Thoracic aorta (tissue), 2 donors: ENCODE results near the gene SHLD3. TPM values are rescaled to one million over a fixed set of nuclear protein-coding genes. Genes with fewer than 3 reads are reported as not detected.
A peak's percentile ranks its signal among the peaks of the same experiment; 100 is the strongest.
"Not testable (repeated sequence)": the region's sequence is repeated elsewhere in the genome, so short reads cannot be mapped to it uniquely, and the experiment has no call there.

Experiments
- ATAC-seq: fragments of 150-250 bp; one replicate; pipeline ENCODE4 v1.8.0; 2017; ENCODE audit warnings: low read depth; ENCODE audit not compliant: insufficient number of reproducible peaks, low FRiP score
- DNase-seq: peaks from one replicate; pipeline ENCODE4 v3.0.0-alpha.2; 2020; ENCODE audit warnings: low spot score
- H3K27ac ChIP-seq, 2 donors: fragments of 200-600 bp; sonication (generic); 1 replicate in 1 of 2; 2 replicates in 1 of 2; pipeline ENCODE4 v1.5.1; 2016; ENCODE audit warnings: mild to moderate bottlenecking in 2 of 2, moderate library complexity in 2 of 2
- H3K27me3 ChIP-seq: fragments of 200-600 bp; sonication (generic); replicated peaks from 2 replicates; pipeline ENCODE4 v1.6.0; 2016; ENCODE audit warnings: mild to moderate bottlenecking; ENCODE audit not compliant: insufficient read depth
- H3K36me3 ChIP-seq: fragments of 200-600 bp; sonication (generic); one replicate; pipeline ENCODE4 v1.5.1; 2016
- H3K4me1 ChIP-seq, 2 donors: fragments of 200-600 bp; sonication (generic); 1 replicate in 1 of 2; 2 replicates in 1 of 2; pipeline versions ENCODE4 v1.5.1 to v1.6.0; 2016; ENCODE audit warnings: low read depth in 2 of 2, mild to moderate bottlenecking in 1 of 2; ENCODE audit not compliant: control insufficient read depth in 1 of 2
- H3K4me3 ChIP-seq: fragments of 200-600 bp; sonication (generic); 2 replicates; pipeline ENCODE4 v1.5.1; 2016; ENCODE audit warnings: mild to moderate bottlenecking
- H3K9me3 ChIP-seq: fragments of 200-600 bp; sonication (generic); 2 replicates; pipeline ENCODE4 v1.5.1; 2016
- total RNA-seq, 2 donors: library from RNA; depleted of rRNA; stranded (reverse); fragments of >200 nt; gene quantifications; one replicate each; pipeline versions ENCODE4 v1.1.0 to v1.2.3, GENCODE V29; 2016
- TF ChIP-seq, protein P1 (sequence below): fragments of 200-600 bp; sonication (generic); IDR thresholded peaks from one replicate; pipeline ENCODE4 v1.5.1; 2019; ENCODE audit warnings: antibody characterized with exemption

SHLD3 gene, protein sequence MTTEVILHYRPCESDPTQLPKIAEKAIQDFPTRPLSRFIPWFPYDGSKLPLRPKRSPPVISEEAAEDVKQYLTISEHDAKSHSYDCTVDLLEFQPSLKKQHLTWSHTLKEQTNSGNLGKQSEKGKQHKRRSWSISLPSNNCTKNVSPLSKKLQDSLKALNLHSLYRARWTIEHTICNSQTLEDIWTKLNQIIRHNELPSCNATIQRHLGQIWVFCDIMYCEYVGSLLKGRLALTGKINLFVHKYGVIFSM
- 1 to 10 TPM; 1.1 to 4.9 TPM for total RNA-seq

DNA sequence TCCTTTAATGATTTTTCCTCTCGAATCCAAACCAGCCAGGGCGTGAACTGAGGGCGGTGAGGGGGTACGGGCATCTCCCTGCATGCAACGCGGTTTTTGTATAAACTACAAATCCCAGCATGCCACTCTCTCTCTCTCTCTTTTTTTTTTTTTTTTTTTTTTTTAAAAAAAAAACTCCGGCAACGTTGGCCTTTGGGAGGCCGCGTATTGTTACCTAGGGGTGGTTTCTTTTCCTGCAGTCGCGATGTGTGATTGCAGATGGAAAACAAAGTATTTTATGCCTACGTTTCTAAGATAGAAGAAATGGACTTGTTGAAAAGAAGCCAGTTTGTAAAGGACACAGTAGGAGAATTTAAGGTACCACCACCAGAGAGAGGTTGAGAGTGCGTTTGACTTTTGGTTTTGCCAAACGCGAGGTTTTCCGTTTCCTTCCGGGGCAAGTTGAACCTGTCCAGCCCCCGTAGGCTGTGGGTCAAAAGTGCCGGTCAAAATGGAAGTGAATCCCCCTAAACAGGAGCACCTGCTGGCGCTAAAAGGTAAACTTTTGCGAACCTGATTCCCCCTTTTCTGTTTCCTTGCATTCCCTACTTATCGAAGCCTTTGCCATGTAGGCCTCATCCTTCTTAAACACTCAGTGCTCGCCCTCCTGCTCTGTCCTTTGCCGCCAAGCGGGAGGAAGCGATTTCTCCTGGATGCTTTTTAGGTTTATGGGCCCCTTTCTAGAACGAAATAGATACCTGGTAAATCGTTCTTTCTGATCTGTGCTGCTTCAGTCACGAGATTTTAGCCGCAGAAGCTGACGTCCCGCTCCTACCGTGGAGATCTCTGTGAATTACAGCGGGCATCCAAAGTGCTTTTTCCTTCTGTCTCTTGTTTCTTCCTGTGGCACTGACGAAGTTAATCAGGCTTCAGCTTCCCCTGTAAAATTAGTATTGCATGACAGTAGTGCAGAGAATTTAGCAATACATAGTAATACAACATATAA, at the start of gene SHLD3, which contains the start of gene TRAPPC13:
SHLD3 (plus strand) TSS at position 457 of the 985 bp plus-strand sequence. CDS start 4,561 bp downstream, outside the sequence.
TRAPPC13 (plus strand) TSS at position 457 of the 985 bp plus-strand sequence; CDS start at position 491, 34 bp downstream.
- TF ChIP-seq, protein P1, sequence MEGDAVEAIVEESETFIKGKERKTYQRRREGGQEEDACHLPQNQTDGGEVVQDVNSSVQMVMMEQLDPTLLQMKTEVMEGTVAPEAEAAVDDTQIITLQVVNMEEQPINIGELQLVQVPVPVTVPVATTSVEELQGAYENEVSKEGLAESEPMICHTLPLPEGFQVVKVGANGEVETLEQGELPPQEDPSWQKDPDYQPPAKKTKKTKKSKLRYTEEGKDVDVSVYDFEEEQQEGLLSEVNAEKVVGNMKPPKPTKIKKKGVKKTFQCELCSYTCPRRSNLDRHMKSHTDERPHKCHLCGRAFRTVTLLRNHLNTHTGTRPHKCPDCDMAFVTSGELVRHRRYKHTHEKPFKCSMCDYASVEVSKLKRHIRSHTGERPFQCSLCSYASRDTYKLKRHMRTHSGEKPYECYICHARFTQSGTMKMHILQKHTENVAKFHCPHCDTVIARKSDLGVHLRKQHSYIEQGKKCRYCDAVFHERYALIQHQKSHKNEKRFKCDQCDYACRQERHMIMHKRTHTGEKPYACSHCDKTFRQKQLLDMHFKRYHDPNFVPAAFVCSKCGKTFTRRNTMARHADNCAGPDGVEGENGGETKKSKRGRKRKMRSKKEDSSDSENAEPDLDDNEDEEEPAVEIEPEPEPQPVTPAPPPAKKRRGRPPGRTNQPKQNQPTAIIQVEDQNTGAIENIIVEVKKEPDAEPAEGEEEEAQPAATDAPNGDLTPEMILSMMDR: no peak
- Histone ChIP-seq H3K36me3 (no peaks in the 10 kb centered on the region), H3K4me1 (peaks cover 25 to 34% of the 10 kb centered on the region in 2 donors), H3K9me3 (no peaks in the 10 kb centered on the region), H3K27ac (peak within 1 kb of the TSS; percentile 77 to 82), H3K27me3 (no peaks in the 10 kb centered on the region), H3K4me3 (peak within 1 kb of the TSS; percentile 92)
- ATAC-seq (peak; percentile 91), DNase-seq (peak; percentile 65)

GRCh38 chr5:65577141-65577540, 47.7 kb upstream of the SHLD3 start:
- H3K4me1 ChIP-seq: no peaks in the 10 kb centered on the region
- H3K9me3 ChIP-seq: no peaks in the 10 kb centered on the region
- TF ChIP-seq, protein P1: no peak
- H3K36me3 ChIP-seq: peaks cover 8% of the 10 kb centered on the region
- H3K4me3 ChIP-seq: no peak overlapping the region
- H3K27ac ChIP-seq: no peak overlapping the region
- H3K27me3 ChIP-seq: no peaks in the 10 kb centered on the region
- ATAC-seq: no peak
- no peak for DNase-seq

- Histone ChIP-seq H3K27ac (no peak overlapping the region), H3K9me3 (no peaks in the 10 kb centered on the region), H3K36me3 (peaks cover 38% of the 10 kb centered on the region), H3K4me1 (no peaks in the 10 kb centered on the region), H3K4me3 (no peak overlapping the region), H3K27me3 (no peaks in the 10 kb centered on the region)
- TF ChIP-seq, protein P1: no peak
- no peak for ATAC-seq
- no peak for DNase-seq
These were observed 36.1 kb upstream of the SHLD3 start for GRCh38 chr5:65588694-65589093.

GRCh38 chr5:65601761-65602160, 23.1 kb upstream of the SHLD3 start:
- H3K36me3 ChIP-seq: peaks cover 29% of the 10 kb centered on the region
- not testable (repeated sequence) for H3K27ac ChIP-seq, ATAC-seq, H3K9me3 ChIP-seq, H3K4me1 ChIP-seq, DNase-seq, H3K27me3 ChIP-seq, H3K4me3 ChIP-seq

DNA sequence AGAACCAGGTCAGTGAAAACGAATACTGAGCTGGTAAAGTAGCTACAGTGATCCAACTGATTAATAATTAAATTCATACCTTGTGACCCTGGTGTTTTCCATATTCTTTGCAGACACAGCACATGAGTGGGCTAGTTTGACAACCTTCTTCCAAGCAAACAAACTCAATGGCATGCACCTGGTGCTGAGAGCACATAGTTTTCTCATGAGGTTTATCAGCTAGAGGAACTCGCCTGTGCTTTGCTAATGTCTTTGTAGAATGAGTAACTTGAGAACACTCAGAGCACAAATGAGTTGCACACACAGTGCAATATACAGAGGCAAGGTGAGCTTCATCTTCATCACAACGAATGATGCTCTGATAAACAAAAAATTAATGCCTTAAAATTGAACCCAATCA, 13.3 kb upstream of the SHLD3 start:
- Histone ChIP-seq H3K27me3 (no peaks in the 10 kb centered on the region), H3K27ac (no peak overlapping the region), H3K36me3 (peaks cover 28% of the 10 kb centered on the region), H3K4me3 (no peak overlapping the region), H3K4me1 (no peaks in the 10 kb centered on the region), H3K9me3 (no peaks in the 10 kb centered on the region)
- DNase-seq: no peak
- no peak for ATAC-seq
- TF ChIP-seq, protein P1: no peak
